CD4-positive, alpha-beta memory T cell (primary cell): Measurements from ENCODE around the gene RAET1G. TPM values are rescaled to one million over a fixed set of nuclear protein-coding genes. Genes with fewer than 3 reads are reported as not detected.

Experiments
- CTCF ChIA-PET: fragments of 350-600 bp; sonication (Branson Sonifier 250); formaldehyde crosslinking; loops from one replicate; lab custom pipeline; 2021; ENCODE audit warnings: inconsistent platforms; ENCODE audit not compliant: partially characterized antibody; lab: Charles Lee
- POLR2A ChIA-PET: fragments of 350-600 bp; sonication (Branson Sonifier 250); formaldehyde crosslinking; loops from one replicate; lab custom pipeline; 2021; ENCODE audit not compliant: partially characterized antibody; lab: Charles Lee
- DNase-seq, 5 donors: peaks; one replicate each; pipeline versions ENCODE4 v3.0.0 to v3.0.0-alpha.2; 2020 to 2022; ENCODE audit warnings: mixed read lengths in 1 of 5
- H3K27ac ChIP-seq: one replicate; pipeline ENCODE4 v1.7.0; 2013; ENCODE audit warnings: low read depth, low read length
- H3K27me3 ChIP-seq: 2 replicates; pipeline ENCODE4 v1.7.0; 2013; ENCODE audit warnings: mild to moderate bottlenecking, low read length, moderate library complexity; ENCODE audit not compliant: insufficient read depth
- H3K36me3 ChIP-seq: 2 replicates; pipeline ENCODE4 v1.7.0; 2013; ENCODE audit warnings: mild to moderate bottlenecking, low read length, moderate library complexity; ENCODE audit not compliant: insufficient read depth
- H3K4me1 ChIP-seq: 2 replicates; pipeline ENCODE4 v1.7.0; 2013; ENCODE audit warnings: mild to moderate bottlenecking, low read length, moderate library complexity; ENCODE audit not compliant: insufficient read depth
- H3K4me3 ChIP-seq, 2 donors: one replicate each; pipeline ENCODE4 v1.7.0; 2013; ENCODE audit warnings: low read length in 2 of 2, mild to moderate bottlenecking in 1 of 2
- H3K9me3 ChIP-seq, 2 donors: one replicate each; pipeline ENCODE4 v1.7.0; 2013; ENCODE audit warnings: low read length in 2 of 2, control low read depth in 1 of 2; ENCODE audit not compliant: control insufficient read depth in 1 of 2
- H3K27ac Mint-ChIP-seq, 7 donors: one replicate each; pipeline ENCODE4 v1.8.0; 2020 to 2021; ENCODE audit warnings: mixed read lengths in 7 of 7, mild to moderate bottlenecking in 6 of 7, inconsistent platforms in 3 of 7, moderate library complexity in 3 of 7
- H3K27me3 Mint-ChIP-seq, 2 donors: one replicate each; pipeline ENCODE4 v1.8.0; 2020 to 2021; ENCODE audit warnings: mixed read lengths in 2 of 2
- H3K36me3 Mint-ChIP-seq, 2 donors: one replicate each; pipeline ENCODE4 v1.8.0; 2020 to 2021; ENCODE audit warnings: mixed read lengths in 2 of 2, inconsistent platforms in 1 of 2, mild to moderate bottlenecking in 1 of 2
- H3K4me1 Mint-ChIP-seq, 4 donors: one replicate each; pipeline ENCODE4 v1.8.0; 2020 to 2021; ENCODE audit warnings: mixed read lengths in 4 of 4, mild to moderate bottlenecking in 1 of 4
- H3K4me3 Mint-ChIP-seq, 8 donors: one replicate each; pipeline ENCODE4 v1.8.0; 2020 to 2021; ENCODE audit warnings: mixed read lengths in 8 of 8, mild to moderate bottlenecking in 7 of 8, moderate library complexity in 6 of 8, inconsistent platforms in 3 of 8
- H3K9me3 Mint-ChIP-seq, 8 donors: one replicate each; pipeline ENCODE4 v1.8.0; 2020 to 2021; ENCODE audit warnings: mixed read lengths in 8 of 8, mild to moderate bottlenecking in 5 of 8, inconsistent platforms in 3 of 8, moderate library complexity in 1 of 8
- intact Hi-C: fragments of 100-400 bp; cut with micrococcal nuclease; formaldehyde crosslinking; loops from one replicate; pipeline ENCODE4 v1.15.1; 2023
- polyA plus RNA-seq, 2 donors: library from polyadenylated mRNA; unstranded; fragments of 300-500 nt; fragmentation: Illumina TruSeq; gene quantifications; one replicate each; pipeline ENCODE4 v1.2.3, GENCODE V29; 2021
- total RNA-seq, 2 experiments: library from RNA; stranded (reverse); gene quantifications; one replicate each; pipeline ENCODE4 v1.2.3, GENCODE V29; 2021

The RAET1G gene
- total and polyA plus RNA-seq, 4 experiments from 2014 or later, result not detected

DNA sequence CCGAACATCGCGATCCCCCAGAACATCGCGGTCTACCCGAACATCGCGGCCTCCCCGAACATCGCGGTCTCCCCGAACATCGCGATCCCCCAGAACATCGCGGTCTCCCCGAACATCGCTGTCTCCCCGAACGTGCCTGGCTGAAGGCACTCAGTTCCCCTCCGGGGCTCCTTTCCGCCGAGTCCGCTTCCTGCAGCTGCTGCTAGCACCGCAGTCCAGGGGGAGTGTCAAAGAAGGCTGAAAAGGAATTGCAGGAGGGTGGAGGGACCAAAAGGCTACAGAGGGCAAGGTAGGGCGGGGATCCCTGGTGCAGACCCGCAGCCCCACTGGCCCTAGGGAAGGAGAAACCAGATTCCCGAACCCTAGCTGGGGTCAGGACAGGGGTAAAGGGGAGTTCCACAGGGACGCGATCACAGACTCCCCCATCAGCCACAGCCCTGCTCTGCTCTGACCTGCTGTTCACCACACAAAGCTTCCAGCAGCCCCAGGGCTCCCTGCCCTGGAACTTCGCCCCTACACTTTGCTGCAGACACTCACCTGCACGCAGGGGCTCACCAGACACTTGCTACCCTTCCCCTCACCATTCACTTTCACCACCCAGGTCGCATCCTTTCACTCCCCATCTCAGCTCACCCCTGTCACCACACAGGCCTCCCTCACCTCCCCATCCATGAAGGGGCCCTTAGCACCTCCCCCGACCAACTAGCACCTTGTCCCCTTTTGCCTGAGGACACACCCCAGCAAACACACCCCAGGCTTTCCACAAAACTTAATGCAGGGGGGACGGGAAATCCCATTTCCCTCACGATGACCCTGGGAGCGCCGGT is 42.5 kb upstream of the RAET1G start:
- intact Hi-C loops, result loop anchor here (2.0 kb wide), 1 partner anchor 25 kb away; no protein-coding TSS in a partner anchor
- ChIA-PET CTCF (no interaction called here), POLR2A (interaction anchor here (0.6 kb wide), 1 partner anchor 58 kb away, joined by 5 read pairs; no protein-coding TSS in a partner anchor)
- Histone ChIP-seq H3K27ac (no peak overlapping the region), H3K9me3 (no peaks in the 10 kb centered on the region), H3K27me3 (peaks cover 37% of the 10 kb centered on the region), H3K36me3 (no peaks in the 10 kb centered on the region), H3K4me1 (peaks cover 30% of the 10 kb centered on the region), H3K4me3 (peak overlapping the region in 1 of 2 donors; percentile 65)
- Mint-ChIP-seq H3K4me1 (peaks cover 14 to 36% (median 23%) of the 10 kb centered on the region in 4 donors), H3K27me3 (peaks cover 41 to 87% of the 10 kb centered on the region in 2 donors), H3K4me3 (peak overlapping the region; percentile 88 to 98 (median 93)), H3K9me3 (peaks cover 0 to 3% (median 0%) of the 10 kb centered on the region in 8 donors), H3K27ac (peak overlapping the region; percentile 71 to 96 (median 88)), H3K36me3 (peaks cover 3 to 4% of the 10 kb centered on the region in 2 donors)
- DNase-seq, result peak; percentile 26 to 52 (median 38)

DNA sequence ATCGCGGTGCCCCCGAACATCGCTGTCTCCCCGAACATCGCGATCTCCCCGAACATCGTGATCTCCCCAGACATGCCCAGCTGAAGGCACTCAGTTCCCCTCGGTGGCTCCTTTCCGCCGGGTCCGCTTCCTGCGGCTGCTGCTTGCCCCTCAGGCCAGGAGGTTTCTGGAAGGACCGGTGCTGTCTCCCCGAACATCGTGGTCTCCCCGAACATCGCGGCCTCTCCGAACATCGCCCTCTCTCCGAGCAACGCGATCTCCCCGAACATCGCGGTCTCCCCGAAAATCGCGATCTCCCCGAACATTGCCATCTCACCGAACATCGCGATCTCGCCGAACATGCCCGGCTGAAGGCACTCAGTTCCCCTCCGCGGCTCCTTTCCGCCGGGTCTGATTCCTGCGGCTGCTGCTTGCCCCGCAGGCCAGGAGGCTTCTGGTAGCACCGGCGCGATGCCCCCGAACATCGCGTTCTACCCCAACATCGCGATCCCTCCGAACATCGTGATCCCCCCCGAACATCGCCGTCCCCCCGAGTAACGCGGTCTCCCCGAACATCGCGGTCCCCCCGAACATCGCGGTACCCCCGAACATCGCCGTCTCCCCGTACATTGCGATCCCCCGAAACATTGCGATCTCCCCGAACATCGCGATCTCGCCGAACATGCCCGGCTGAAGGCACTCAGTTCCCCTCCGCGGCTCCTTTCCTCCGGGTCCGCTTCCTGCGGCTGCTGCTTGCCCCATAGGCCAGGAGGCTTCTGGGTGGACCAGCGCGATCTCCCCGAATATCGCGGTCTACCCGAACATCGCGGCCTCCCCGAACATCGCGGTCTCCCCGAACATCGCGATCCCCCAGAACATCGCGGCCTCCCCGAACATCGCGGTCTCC is 41.6 kb upstream of the RAET1G start:
- H3K9me3 Mint-ChIP-seq, result peaks cover 0 to 3% (median 0%) of the 10 kb centered on the region in 8 donors
- POLR2A ChIA-PET, result interaction anchor here (0.6 kb wide), 2 partner anchors 30 to 57 kb away, joined by 4 to 5 read pairs; no protein-coding TSS in a partner anchor
- peaks cover 3 to 4% of the 10 kb centered on the region in 2 donors for H3K36me3 Mint-ChIP-seq
- no peaks in the 10 kb centered on the region for H3K9me3 ChIP-seq
- CTCF ChIA-PET, result no interaction called here
- peaks cover 37% of the 10 kb centered on the region for H3K27me3 ChIP-seq
- H3K4me3 ChIP-seq, result peak overlapping the region; percentile 39 to 65
- H3K4me1 ChIP-seq, result peaks cover 30% of the 10 kb centered on the region
- peak overlapping the region in 6 of 7 donors; percentile 86 to 96 (median 90) for H3K27ac Mint-ChIP-seq
- DNase-seq, result peak in 3 of 5 donors; percentile 22 to 40 (median 28)
- no peaks in the 10 kb centered on the region for H3K36me3 ChIP-seq
- H3K27me3 Mint-ChIP-seq, result peaks cover 41 to 86% of the 10 kb centered on the region in 2 donors
- peaks cover 14 to 36% (median 23%) of the 10 kb centered on the region in 4 donors for H3K4me1 Mint-ChIP-seq
- peak overlapping the region; percentile 88 to 98 (median 93) for H3K4me3 Mint-ChIP-seq
- H3K27ac ChIP-seq, result no peak overlapping the region
- intact Hi-C loops, result loop anchor here (2.0 kb wide), 1 partner anchor 26 kb away; no protein-coding TSS in a partner anchor

DNA sequence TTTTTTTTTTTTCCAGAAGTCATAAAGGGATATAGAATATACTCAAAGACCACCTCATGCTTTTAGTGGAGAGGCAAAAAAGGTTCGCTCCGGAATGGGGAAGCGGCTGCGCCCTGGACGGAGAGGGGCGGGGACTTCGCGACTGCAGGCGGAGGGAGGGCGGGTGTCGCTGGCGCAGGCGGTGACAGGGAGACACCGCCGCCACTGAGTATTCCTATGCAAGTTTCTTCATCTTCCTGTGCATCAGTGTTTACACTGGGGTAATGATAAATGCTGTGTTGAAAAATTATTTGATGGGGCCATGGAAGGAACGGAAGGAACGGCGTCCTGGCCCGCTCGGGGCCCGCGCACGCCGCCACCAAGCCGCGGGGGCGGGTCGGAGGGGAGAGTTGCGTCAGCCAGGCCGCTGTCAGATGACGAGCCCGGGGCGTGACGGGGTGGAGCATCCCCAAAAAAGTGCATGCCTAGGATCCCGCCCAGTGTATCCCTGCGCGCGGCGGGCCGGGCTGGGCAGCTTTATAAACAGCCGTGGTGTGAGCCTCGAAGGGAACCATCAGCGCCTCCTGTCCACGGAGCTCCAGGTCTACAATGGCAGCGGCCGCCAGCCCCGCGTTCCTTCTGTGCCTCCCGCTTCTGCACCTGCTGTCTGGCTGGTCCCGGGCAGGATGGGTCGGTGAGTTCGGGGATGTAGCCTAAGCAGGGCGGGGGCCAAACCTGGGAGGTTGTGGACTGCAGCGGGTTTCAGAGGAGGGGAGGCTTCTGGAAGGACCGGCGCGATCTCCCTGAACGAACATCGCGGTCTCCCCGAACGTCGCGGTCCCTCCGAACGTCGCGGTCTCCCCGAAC is 40.8 kb upstream of the RAET1G start, which contains the start of gene ULBP1:
Gene ULBP1, plus strand, starts transcription at position 482 of the 846 bp plus-strand sequence. Its CDS starts 107 bp downstream, at position 589.
- Mint-ChIP-seq H3K27ac (peak within 1 kb of the TSS; percentile 78 to 92 (median 82)), H3K36me3 (peaks cover under 1 to 3% of the 10 kb centered on the region in 2 donors), H3K4me3 (peak within 1 kb of the TSS; percentile 88 to 98 (median 93)), H3K9me3 (peaks cover 0 to 3% (median 0%) of the 10 kb centered on the region in 8 donors), H3K4me1 (peaks cover 14 to 36% (median 23%) of the 10 kb centered on the region in 4 donors), H3K27me3 (peaks cover 47 to 86% of the 10 kb centered on the region in 2 donors)
- no peaks in the 10 kb centered on the region for H3K9me3 ChIP-seq
- DNase-seq, result peak; percentile 64 to 74 (median 72)
- POLR2A ChIA-PET, result interaction anchor here (0.6 kb wide), 1 partner anchor 30 kb away, joined by 4 read pairs; no protein-coding TSS in a partner anchor
- H3K4me3 ChIP-seq, result peak within 1 kb of the TSS; percentile 39 to 65
- H3K36me3 ChIP-seq, result no peaks in the 10 kb centered on the region
- H3K4me1 ChIP-seq, result peaks cover 30% of the 10 kb centered on the region
- CTCF ChIA-PET, result no interaction called here
- no peak within 1 kb of the TSS for H3K27ac ChIP-seq
- intact Hi-C loops, result loop anchor here (1.0 to 2.0 kb wide), 3 partner anchors 22 to 41 kb away; no protein-coding TSS in a partner anchor
- peaks cover 44% of the 10 kb centered on the region for H3K27me3 ChIP-seq

DNA sequence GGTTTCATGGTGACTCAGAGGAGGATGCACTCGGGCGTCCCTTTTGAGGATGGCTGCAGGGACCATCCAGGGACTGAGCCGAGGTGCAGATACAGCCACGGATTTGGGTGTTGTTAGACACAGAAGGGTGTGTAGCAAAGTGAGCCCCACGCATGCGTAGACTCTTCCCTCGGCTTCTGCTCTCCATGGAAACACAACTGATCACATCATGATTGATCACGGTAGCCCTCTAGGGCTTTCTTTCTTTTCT is 40.2 kb upstream of the RAET1G start:
- Mint-ChIP-seq H3K27ac (peak overlapping the region; percentile 59 to 92 (median 82)), H3K4me1 (peaks cover 14 to 36% (median 23%) of the 10 kb centered on the region in 4 donors), H3K4me3 (peak overlapping the region; percentile 88 to 98 (median 93)), H3K36me3 (peaks cover 0 to 3% of the 10 kb centered on the region in 2 donors), H3K27me3 (peaks cover 49 to 83% of the 10 kb centered on the region in 2 donors), H3K9me3 (peaks cover 0 to 3% (median 0%) of the 10 kb centered on the region in 8 donors)
- intact Hi-C loops, result loop anchor here (1.0 kb wide), 2 partner anchors 22 to 41 kb away; no protein-coding TSS in a partner anchor
- POLR2A ChIA-PET, result no interaction called here
- no peaks in the 10 kb centered on the region for H3K36me3 ChIP-seq
- H3K27ac ChIP-seq, result no peak overlapping the region
- DNase-seq, result peak in 3 of 5 donors; percentile 29 to 63 (median 39)
- H3K4me1 ChIP-seq, result peaks cover 30% of the 10 kb centered on the region
- CTCF ChIA-PET, result no interaction called here
- H3K4me3 ChIP-seq, result peak overlapping the region; percentile 39 to 65
- H3K27me3 ChIP-seq, result peaks cover 44% of the 10 kb centered on the region
- no peaks in the 10 kb centered on the region for H3K9me3 ChIP-seq

DNA sequence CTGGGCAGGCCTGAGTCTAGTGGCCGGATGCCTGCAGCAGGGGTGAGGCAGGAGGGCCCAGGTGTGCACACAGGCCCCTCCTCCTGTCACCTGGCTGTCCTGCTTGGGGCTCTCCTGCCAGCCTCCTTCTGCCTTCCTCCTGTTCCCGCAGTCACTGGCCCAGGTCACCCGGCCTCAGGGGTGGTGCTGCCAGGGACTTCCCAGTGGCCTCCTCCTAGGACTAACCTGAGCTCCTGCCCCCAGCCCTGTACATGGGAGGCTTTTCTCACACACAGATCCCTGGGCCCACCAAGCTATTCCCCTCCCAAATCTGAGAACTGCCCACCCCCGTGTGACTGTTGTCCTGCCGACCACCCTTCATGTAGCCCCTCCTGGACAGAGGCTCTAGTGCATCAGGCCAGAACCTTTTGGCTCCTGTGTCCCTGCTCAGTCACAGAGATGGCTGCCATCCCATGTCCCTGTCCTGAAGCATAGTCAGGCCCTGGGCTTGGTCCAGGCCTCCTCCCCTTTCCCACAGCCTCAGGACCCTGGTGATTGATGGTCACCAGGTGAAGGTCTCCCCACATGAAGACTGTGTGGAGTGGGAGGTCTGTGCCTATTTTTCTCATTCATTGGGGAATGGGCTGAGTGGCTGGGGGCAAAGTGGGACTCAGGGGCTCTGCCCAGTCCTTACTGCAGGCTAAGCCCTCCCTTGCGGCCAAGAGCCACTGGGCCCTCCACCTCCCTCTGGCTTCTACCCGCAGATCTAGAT is 39.7 kb upstream of the RAET1G start:
- peak in 1 of 5 donors; percentile 25 for DNase-seq
- peaks cover 0 to 3% of the 10 kb centered on the region in 2 donors for H3K36me3 Mint-ChIP-seq
- Histone ChIP-seq H3K27ac (no peak overlapping the region), H3K9me3 (no peaks in the 10 kb centered on the region), H3K4me3 (peak overlapping the region in 1 of 2 donors; percentile 65), H3K4me1 (peaks cover 30% of the 10 kb centered on the region), H3K36me3 (no peaks in the 10 kb centered on the region), H3K27me3 (peaks cover 44% of the 10 kb centered on the region)
- H3K27me3 Mint-ChIP-seq, result peaks cover 52 to 81% of the 10 kb centered on the region in 2 donors
- peaks cover 14 to 36% (median 23%) of the 10 kb centered on the region in 4 donors for H3K4me1 Mint-ChIP-seq
- H3K4me3 Mint-ChIP-seq, result peak overlapping the region; percentile 88 to 98 (median 93)
- ChIA-PET CTCF (no interaction called here), POLR2A (no interaction called here)
- peaks cover 0 to 3% (median 0%) of the 10 kb centered on the region in 8 donors for H3K9me3 Mint-ChIP-seq
- intact Hi-C loops, result loop anchor here (1.0 kb wide), 2 partner anchors 21 to 42 kb away; no protein-coding TSS in a partner anchor
- peak overlapping the region in 5 of 7 donors; percentile 20 to 90 (median 81) for H3K27ac Mint-ChIP-seq
